Progenitor cell of endocrine pancreas (in vitro differentiated cells): Measurements from ENCODE around the gene SCGB3A2. TPM values are rescaled to one million over a fixed set of nuclear protein-coding genes. Genes with fewer than 3 reads are reported as not detected.

ENCODE experiments used
- DNase-seq: peaks from one replicate; pipeline ENCODE4 v3.0.0; 2021; ENCODE audit warnings: low spot score; ENCODE audit not compliant: unreplicated experiment
- H3K27ac Mint-ChIP-seq: 2 replicates; pipeline ENCODE4 v1.8.0; 2021; ENCODE audit warnings: mild to moderate bottlenecking, moderate library complexity, mixed read lengths
- H3K27me3 Mint-ChIP-seq: 2 replicates; pipeline ENCODE4 v1.8.0; 2021; ENCODE audit warnings: mixed read lengths
- H3K36me3 Mint-ChIP-seq: 2 replicates; pipeline ENCODE4 v1.8.0; 2022; ENCODE audit warnings: mixed read lengths; ENCODE audit not compliant: insufficient read depth
- H3K4me1 Mint-ChIP-seq: 2 replicates; pipeline ENCODE4 v1.8.0; 2021; ENCODE audit warnings: low read depth, mixed read lengths
- H3K4me3 Mint-ChIP-seq: 2 replicates; pipeline ENCODE4 v1.8.0; 2021; ENCODE audit warnings: low read depth, mild to moderate bottlenecking, moderate library complexity, mixed read lengths
- H3K9me3 Mint-ChIP-seq: 2 replicates; pipeline ENCODE4 v1.8.0; 2021; ENCODE audit warnings: low read depth, mixed read lengths
- CTCF ChIP-seq: fragments of 200-600 bp; sonication (generic); IDR thresholded peaks from one replicate; pipeline ENCODE4 v1.5.0; 2021; ENCODE audit warnings: antibody characterized with exemption, mild to moderate bottlenecking; ENCODE audit not compliant: unreplicated experiment
- total RNA-seq: library from RNA; stranded (reverse); gene quantifications from 2 replicates; pipeline ENCODE4 v1.2.1, GENCODE V29; 2021

Gene SCGB3A2
- total RNA-seq, 1 donor from 2014 or later, result not detected

GRCh38 chr5:147836439-147836838, 42.1 kb upstream of the SCGB3A2 start:
- no peaks in the 10 kb centered on the region for H3K27me3 Mint-ChIP-seq
- DNase-seq, result no peak
- H3K4me3 Mint-ChIP-seq, result no peak overlapping the region
- H3K27ac Mint-ChIP-seq, result peak overlapping the region; percentile 25
- H3K9me3 Mint-ChIP-seq, result peaks cover 2% of the 10 kb centered on the region
- no peaks in the 10 kb centered on the region for H3K36me3 Mint-ChIP-seq
- TF ChIP-seq CTCF, result no peak
- H3K4me1 Mint-ChIP-seq, result peaks cover 67% of the 10 kb centered on the region

- Mint-ChIP-seq H3K27ac (peak overlapping the region; percentile 40), H3K4me1 (peaks cover 24% of the 10 kb centered on the region)
These were observed 35.6 kb upstream of the SCGB3A2 start for GRCh38 chr5:147842869-147843268.

DNA sequence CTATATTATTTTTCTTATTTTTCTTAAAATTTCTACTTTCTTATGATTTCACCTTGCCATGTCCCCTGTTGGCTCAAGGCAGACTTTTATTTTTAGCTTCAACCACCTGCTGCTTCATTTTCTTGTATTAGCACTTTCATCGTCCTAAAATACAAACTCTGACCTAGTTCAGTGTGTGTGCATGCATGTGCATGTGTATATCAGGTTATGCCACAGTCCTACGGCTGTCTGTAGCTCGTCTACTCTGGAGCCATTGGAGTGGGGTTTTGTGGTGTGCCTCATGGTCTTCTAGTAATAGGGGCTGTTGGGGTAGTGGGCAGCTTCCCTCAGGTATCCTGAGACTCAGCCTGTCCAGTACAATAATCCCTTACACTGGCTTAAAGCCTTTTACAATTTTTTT, 33.7 kb upstream of the SCGB3A2 start:
- TF ChIP-seq CTCF, result no peak
- H3K36me3 Mint-ChIP-seq, result no peaks in the 10 kb centered on the region
- H3K9me3 Mint-ChIP-seq, result peaks cover 2% of the 10 kb centered on the region
- DNase-seq, result no peak
- H3K4me3 Mint-ChIP-seq, result no peak overlapping the region
- no peak overlapping the region for H3K27ac Mint-ChIP-seq
- H3K4me1 Mint-ChIP-seq, result peaks cover 15% of the 10 kb centered on the region
- peaks cover 7% of the 10 kb centered on the region for H3K27me3 Mint-ChIP-seq

More at GRCh38 chr5:147842869-147843268, 35.6 kb upstream of the SCGB3A2 start:
- Mint-ChIP-seq H3K9me3 (peaks cover 2% of the 10 kb centered on the region), H3K36me3 (no peaks in the 10 kb centered on the region), H3K4me3 (no peak overlapping the region), H3K27me3 (peaks cover 4% of the 10 kb centered on the region)
- no peak for DNase-seq
- TF ChIP-seq CTCF, result no peak

- no peak for DNase-seq
- H3K4me3 Mint-ChIP-seq, result no peak overlapping the region
- H3K27me3 Mint-ChIP-seq, result peaks cover 7% of the 10 kb centered on the region
- H3K9me3 Mint-ChIP-seq, result peaks cover 2% of the 10 kb centered on the region
- TF ChIP-seq CTCF, result no peak
- H3K4me1 Mint-ChIP-seq, result peaks cover 15% of the 10 kb centered on the region
- H3K36me3 Mint-ChIP-seq, result no peaks in the 10 kb centered on the region
- no peak overlapping the region for H3K27ac Mint-ChIP-seq
These were observed 32.9 kb upstream of the SCGB3A2 start for GRCh38 chr5:147845618-147846017.

DNA sequence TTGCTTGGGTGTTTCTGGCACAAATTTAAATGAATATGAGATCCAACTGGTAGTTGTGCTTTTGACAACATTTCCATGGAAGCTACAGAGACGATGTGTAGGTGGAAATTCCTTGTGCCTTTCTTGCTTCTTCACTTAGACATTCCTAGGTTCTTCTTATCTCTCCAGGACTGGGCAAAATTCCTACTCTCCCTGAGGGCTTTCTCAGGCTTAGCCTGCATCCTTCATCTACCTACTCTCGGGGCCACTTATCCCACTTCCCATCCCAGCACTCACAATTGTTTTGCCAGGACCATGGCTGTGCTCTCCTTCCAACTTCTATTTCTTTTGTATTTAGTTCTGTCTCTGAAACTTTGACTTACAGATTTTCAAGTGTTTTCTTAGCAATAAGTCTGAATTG, 29.3 kb upstream of the SCGB3A2 start:
- no peak for TF ChIP-seq CTCF
- H3K9me3 Mint-ChIP-seq, result no peaks in the 10 kb centered on the region
- no peak overlapping the region for H3K27ac Mint-ChIP-seq
- no peaks in the 10 kb centered on the region for H3K36me3 Mint-ChIP-seq
- DNase-seq, result no peak
- peaks cover 4% of the 10 kb centered on the region for H3K4me1 Mint-ChIP-seq
- peaks cover 7% of the 10 kb centered on the region for H3K27me3 Mint-ChIP-seq
- H3K4me3 Mint-ChIP-seq, result no peak overlapping the region
